Activated CD8-positive, alpha-beta memory T cell treated with anti-CD3 and anti-CD28 coated beads, Interleukin-2, amount 50 U/mL, for 1 hour (primary cell): ENCODE data around the gene SOCS6.
"Not testable (repeated sequence)": the region's sequence is repeated elsewhere in the genome, so short reads cannot be mapped to it uniquely, and the experiment has no call there.

Source experiments
- DNase-seq: peaks from one replicate; pipeline ENCODE4 v3.0.0-alpha.2; 2020; ENCODE audit errors: extremely low read depth

The SOCS6 gene

DNA sequence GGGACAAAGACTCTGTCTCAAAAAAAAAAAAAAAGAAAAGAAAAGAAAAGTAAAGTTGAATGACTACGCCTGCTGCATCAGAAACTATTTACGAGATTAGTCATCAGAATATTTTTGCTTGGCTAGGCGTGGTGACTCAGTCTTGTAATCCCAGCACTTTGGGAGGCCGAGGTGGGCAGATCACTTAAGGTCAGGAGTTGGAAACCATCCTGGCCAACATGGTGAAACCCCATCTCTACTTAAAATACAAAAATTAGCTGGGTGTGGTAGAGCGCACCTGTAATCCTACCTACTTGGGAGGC is 69.2 kb downstream of the SOCS6 start:
- DNase-seq = not testable (repeated sequence)

DNA sequence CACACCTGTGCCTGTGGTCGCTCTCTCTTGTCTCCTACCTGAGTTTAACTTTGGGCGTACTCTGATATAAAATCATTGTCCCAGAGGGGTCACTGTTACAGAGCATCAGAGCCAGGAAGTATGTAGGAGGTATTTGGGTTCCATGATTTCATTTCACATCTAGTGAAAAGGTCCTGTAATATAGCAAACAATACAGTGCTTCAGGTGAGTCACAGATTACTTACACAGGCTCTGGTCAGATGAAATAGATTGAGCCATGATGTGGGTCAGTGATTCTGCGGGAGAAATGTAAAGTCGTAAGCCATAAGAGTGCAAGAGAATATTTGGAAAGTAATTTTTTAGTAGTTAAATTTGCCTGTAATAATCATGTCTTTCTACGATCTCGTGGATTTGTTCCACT is 70.2 kb downstream of the SOCS6 start:
- no peak for DNase-seq

DNA sequence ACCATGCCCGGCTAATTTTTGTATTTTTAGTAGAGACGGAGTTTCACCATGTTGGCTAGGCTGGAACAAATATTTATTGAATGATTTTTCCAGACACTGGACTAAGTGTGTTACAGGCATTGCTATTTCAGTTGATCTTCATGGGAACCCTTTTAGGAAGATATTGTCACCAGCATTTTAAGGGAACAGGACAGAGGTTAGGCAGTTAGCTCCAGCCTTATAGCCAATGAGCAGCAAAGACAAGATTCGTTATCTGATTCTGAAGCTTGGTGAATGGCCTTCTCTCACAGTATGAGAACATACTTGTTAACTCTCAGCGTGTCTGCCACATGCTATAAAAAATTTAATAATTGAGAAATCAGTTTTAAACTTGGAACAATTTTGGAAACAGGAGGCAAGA is 73.4 kb downstream of the SOCS6 start:
- no peak for DNase-seq

DNA sequence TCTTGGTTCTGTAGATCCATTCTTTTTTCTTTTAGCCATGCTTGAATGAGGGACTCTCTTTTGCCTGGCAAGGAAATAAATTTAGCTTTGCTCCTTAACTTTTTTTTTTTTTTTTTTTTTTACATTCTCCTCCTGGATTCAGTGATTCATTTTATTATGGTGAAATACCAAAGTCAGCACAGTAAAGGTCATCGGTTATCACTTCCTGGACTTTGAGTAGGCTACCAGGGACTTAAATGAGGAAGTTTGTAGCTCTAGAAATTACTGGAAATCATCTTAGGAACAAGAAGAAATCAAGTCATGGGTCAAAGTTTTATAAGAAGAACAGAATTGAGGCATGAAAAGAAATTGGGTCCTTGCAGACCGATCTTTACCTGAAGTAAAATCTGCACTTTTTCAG is 75.0 kb downstream of the SOCS6 start:
- no peak for DNase-seq

DNA sequence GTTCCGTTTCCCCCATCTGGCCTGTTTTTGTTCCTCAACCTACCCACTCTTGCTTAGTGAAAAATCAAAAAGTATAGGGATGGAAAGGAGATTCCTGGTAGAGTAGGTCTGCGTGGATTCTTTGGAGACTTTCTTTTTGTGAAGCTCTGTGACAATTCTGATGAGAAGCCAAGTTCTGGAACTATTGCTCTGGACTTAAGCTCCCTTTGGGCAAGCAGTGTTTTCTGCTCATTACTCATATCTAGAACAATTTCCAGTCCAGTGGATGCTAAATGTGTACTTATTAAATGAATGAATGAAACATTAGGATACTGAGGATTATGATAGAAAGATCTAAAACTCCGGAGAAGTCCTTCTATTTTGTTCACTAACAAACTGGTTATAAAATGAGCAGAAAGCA is 76.5 kb downstream of the SOCS6 start:
- no peak for DNase-seq

DNA sequence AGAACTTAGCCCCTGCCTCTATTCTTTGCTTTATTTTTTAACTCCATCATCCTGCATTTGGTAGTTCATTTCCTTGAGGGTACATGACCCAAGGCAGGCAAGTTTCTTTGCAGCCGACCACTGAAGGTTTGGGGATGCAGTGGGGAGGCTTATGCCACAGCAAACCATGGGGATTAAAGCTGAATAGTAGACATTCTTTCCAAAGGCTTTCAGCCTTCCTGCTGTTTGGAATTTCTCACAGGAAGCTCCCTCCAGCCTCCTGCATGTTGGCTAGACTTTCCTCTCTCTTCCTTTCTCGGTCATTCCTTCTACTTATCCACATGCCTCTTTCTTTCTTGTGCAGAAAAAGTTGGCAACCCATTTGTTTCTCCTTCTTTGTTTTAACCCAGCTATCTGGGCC is 77.3 kb downstream of the SOCS6 start:
- no peak for DNase-seq

DNA sequence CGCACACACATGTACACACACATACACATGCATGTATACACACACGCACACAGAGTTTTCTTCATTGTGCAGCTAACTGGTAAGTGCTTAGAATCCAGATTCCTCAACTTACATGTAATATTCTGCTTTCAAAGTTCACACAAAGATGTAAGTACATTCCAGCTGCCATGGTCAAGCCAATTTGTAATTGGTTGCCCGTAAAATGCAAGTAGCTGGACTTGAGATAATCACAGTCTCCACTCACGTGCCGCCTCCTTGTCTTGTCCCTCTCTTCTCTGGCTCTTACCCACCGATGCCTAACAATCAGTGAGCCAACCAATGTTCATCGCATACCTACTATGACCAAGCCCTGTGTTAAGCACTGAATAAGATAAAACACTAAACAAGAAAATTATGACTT is 77.8 kb downstream of the SOCS6 start:
- DNase-seq = no peak

DNA sequence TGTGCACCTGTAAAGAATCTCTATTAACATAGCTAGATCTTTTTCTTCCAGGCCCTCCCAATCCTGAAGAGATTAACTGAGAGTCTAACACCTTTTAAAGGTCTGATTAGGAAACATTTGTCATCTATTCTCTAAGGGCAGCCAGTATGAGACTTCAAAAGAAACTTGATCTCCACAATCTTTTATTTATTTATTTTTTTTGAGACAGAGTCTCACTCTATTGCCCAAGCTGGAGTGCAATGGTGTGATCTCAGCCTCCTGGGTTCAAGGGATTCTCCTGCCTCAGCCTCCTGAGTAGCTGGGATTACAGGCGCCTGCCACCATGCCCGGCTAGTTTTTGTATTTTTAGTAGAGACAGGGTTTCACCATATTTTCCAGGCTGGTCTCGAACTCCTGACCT is 78.5 kb downstream of the SOCS6 start:
- DNase-seq = not testable (repeated sequence)

DNA sequence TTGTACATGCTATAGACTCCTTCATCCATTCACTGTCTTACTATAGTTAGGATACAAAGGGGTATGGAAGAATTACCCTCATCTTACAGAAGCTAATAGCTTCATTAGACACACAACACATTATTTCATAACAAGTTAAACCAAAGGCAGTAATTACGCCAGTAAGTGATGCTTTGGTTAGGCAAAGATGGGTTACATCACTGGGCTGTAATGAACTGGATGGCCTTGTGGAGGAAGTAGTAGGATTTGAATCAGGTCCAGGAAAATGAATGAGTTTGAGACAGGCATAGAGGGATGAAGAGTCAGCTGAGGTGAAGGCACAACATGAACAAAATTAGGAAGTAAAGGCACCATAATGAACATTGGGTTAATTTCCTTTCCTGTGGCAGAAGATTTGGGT is 80.1 kb downstream of the SOCS6 start:
- no peak for DNase-seq

DNA sequence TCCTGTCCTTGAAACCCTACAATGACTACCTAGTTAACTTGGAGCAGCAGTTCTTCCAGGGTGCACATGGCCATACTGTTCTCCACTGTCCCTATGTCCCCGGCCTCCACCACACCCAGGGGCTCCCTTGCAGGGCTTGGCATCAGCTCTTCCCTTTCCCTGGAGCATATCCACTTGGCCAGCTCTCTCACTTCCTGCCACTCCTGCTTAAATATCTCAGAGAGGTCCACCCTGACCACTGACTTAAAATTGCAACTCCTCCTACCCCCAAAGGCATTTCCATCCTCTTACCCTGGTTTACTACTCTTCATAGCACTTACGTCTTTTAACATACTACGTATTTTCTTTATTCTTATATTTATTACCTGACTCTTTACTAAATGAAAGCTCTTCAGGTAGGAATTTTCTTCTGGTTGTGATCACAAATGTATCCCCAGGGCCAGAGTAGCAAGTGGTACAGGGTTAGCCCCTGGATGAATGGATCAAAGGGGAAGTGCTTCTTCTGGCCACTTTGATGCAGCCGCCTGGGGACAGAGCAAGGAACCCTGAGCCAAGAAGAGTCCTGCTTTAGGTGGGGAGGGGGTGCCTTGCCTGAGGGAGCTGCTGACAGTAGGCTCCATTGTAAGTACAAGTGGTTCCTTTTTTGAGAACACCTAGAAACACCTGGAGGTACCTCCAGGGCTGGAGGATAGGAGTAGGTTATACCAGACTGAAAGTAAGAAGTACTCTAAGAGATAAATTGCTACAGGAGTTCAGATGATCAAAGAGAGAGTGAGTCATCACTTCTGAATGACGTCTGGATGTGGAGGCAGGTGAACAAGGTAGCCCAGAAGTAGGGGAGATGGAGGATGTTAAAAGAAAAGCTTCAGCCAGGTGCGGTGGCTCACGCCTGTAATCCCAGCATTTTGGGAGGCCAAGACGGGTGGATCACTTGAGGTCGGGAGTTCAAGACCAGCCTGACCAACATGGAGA is 82.2 kb downstream of the SOCS6 start:
- no peak for DNase-seq

DNA sequence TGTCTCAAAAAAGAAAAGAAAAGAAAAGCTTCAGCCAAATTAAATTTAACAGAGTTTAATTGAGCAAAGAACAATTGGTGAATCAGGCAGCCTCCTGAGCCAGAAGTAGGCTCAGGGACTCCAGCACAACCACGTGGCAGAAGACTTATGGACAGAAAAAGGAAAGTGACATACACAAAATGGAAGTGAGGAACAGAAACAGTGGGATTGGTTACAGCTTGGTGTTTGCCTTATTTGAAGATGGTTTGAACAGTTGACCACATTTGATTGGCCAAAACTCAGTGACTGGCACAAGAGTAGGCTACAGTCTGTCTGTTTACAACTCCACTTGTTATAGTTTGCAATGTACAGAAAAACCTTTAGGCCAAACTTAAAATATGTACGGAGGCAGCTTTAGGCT is 83.1 kb downstream of the SOCS6 start:
- no peak for DNase-seq

DNA sequence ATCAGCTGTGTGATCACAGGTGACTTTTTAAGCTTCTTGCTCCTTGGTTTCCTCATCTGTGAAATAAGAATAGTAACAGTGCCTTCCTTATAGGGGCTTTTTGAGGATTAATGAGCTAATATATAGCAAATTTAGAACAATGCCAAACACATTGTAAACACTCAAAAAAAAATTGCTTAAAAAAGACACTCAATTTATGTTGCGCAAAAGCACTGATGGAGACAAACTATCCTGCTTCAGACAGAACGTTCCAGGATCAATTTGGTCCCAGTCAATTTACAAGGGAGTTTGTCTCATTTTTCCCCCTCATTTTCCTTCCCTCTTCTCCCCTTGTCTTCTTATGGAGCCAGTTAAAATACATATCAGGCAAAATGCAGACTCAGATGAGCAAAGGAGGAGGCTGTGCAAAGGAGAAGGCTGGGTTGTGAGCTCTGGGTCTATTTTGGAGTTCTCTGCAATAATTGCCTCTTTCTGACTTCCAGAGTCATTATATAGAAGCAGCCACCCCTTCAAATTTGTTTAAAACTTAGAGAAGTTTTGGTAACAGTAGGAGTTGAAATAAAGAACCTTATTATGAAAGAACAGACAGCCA is 83.7 kb downstream of the SOCS6 start:
- no peak for DNase-seq

DNA sequence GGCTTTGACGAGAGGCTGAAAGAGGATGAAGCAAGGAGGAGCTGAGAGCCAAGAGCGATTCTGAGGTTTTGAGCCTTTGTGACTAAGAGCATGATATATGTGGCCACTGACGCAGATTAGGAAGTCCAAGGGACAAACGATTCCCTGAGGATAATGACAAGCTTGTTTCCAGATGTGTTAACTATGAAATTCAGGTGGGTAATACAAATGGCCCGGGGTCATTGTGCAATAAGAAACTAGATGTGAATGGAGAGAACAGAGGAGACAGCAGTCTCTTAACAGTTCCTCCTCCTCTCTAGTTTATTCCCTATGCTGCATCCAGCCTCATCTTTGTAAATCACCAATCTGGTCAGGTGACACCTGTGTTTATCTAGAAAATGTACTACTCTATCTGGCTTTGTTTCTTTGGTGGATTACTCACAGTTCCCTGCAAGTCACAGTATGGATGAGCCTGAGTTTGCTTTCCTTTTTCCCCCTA is 84.2 kb downstream of the SOCS6 start:
- no peak for DNase-seq

DNA sequence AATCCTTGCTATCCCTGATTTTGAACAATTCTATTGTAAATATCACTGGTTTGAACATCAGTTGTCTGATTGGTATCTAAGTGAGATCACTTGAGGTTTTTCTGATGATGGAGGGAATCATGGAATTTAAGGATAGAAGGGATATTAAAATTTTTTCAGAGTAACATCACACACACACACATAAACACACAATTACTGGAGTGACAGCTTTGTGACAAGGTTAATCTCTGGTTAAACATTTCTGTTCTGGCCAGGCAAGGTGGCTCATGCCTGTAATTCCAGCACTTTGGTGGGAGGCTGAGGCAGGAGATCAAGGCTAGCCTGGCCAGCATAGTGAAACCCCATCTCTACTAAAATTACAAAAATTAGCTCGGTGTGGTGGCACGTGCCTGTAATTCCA is 85.3 kb downstream of the SOCS6 start:
- DNase-seq = no peak

DNA sequence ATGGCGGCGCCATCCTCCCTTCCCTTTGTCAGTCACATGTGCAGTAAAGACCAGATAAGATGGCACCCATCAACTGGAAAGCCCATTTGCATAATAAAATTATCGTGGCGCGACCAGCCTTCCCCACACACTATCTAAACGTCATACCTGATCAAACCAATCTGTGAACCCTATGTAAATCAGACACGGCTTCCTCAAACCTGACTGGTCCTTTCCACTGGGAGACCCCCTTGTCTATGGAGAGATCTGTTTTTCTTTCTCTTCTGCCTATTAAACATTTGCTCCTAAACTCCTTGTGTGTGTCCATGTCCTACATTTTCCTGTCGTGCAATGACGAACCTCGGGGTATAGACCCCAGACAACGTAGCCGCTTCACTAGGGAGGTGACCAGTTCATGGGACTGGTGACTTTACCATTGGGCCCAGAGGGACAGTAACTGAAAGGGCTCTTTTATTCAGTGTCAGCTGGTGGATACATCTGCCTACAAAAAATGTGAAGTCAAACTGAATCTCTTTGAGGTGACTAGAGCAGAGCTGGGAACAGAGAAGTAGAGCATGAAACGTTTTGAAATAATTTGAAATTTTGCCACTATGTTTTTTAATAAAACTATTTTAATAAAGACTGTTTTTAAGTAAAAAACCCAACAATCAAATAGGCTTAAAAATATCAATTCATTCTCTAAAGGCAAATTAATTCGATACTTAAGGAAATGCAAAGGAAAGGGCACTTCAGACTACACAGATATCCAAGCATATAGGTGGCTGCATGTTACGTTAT is 87.5 kb downstream of the SOCS6 start:
- no peak for DNase-seq

DNA sequence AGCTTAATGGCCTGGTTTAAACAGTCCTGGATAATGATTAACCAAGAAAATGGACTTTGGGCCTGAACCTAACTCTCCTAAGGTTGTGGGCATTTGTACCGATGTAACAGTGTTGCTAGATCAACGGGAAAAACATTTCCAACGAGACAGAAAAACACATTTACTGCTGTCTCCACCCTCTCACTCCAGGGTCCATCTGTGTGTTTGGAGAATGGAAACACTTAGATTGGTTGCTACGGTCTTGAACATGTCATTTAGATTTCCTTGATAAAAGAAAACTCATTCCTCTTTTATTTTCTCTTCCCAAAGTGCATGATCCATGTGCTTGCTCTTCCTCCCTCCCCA is 88.0 kb downstream of the SOCS6 start:
- DNase-seq = no peak

DNA sequence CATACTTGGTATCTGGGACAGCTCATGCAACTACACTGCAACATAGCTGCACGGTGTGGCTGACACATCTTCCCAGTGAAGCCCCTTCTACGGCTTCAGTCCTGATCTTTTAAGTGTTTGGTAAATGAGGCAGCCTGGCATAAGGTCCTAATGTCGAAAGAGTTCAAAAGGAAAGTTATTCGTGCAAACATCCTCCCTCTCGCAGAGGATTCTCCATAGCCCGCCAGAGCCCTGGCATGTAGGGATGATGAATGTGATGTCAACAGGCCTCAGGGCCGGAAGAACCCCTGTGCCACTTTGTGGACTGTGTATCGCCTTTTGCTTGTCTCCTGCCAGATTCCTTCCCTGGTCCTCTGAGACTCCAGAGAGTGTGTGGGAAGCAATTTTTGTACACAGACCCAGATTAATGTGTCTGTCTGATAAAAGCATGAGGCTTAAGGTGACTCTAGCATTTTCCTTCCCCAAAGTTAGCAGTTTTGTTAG is 88.5 kb downstream of the SOCS6 start:
- DNase-seq = no peak

DNA sequence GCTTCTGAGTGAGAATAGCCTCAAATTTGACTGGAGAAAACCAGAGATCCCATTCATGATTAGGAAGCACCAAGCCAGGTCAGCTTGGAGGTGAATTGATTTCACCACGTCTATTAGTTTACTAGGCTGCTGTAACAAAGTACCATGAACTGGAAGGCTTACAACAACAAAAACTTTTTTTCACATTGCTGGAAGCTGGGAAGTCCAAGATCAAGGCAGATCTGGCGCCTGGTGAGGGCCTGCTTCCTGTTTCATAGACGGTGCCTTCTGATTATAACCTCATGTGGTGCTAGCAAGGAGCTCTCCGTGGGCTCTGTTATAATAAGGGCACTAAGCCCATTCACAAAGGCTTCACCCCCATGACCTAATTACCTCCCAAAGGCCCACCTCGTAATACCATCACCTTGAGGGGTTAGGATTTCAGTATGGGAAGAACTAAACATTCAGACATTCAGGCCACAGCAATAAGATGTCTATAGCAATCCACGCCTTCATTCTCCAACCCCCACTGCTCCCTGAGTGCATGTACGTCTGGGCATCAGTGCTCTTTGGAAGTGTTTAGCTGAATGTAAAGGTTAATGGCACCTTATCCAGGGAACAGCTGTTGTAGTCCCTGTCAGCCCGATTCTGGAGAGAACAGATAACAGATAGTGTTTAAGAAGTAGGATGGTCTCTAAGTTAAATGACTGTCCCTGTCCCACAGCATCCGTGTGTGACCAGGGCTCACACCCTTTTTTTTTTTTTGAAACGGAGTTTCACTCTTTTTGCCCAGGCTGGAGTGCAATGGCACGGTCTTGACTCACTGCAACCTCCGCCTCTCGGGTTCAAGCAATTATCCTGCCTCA is 89.2 kb downstream of the SOCS6 start:
- no peak for DNase-seq
